ENCODE results near the gene MUC22. TPM values are rescaled to one million over a fixed set of nuclear protein-coding genes. Genes with fewer than 3 reads are reported as not detected.

Gene MUC22
- total and polyA plus RNA-seq, 2 experiments from 2014 or later = 0.03 TPM; not detected in 1

GRCh38 chr6:30979141-30979540 is 31.1 kb upstream of the MUC22 start:
- H3K4me1 ChIP-seq (ENCODE audit: insufficient read depth) = peaks cover 4% of the 10 kb centered on the region
- no peak overlapping the region for H3K4me2 ChIP-seq
- no peaks in the 10 kb centered on the region for H3K79me2 ChIP-seq
- no peaks in the 10 kb centered on the region for H3K9me3 ChIP-seq (ENCODE audit: low read depth)
- H2AFZ ChIP-seq = no peak overlapping the region
- no peaks in the 10 kb centered on the region for H4K20me1 ChIP-seq (ENCODE audit: insufficient read depth, poor library complexity, severe bottlenecking)
- no peak for DNase-seq (ENCODE audit: low spot score)
- WGBS (ENCODE audit: low lambda C conversion rate, missing lambda C conversion rate) = 54% methylated on average over 1 of the region's 1 CpG
- no peaks in the 10 kb centered on the region for H3K27me3 ChIP-seq
- no peaks in the 10 kb centered on the region for H3K9me2 ChIP-seq (replicated peaks; ENCODE audit: insufficient read depth)
- no peak overlapping the region for H3K27ac ChIP-seq
- no peak overlapping the region for H3K4me3 ChIP-seq
- TF ChIP-seq EZH2 (IDR thresholded peaks at IDR 0.05; ENCODE audit: borderline replicate concordance) = no peak
- TF ChIP-seq EZH2phosphoT487 (IDR thresholded peaks at IDR 0.05; ENCODE audit: low read depth, severe bottlenecking, unreplicated experiment) = no peak
- TF ChIP-seq CTCF (IDR thresholded peaks at IDR 0.05; ENCODE audit: poor library complexity) = no peak
- H3K36me3 ChIP-seq (replicated peaks; ENCODE audit: insufficient read depth, low read depth) = no peaks in the 10 kb centered on the region

GRCh38 chr6:30979690-30980089 is 30.6 kb upstream of the MUC22 start:
- DNase-seq (ENCODE audit: low spot score) = no peak
- WGBS (ENCODE audit: low lambda C conversion rate, missing lambda C conversion rate) = 76% methylated on average over 4 of the region's 4 CpGs
- Histone ChIP-seq H3K9me2 (replicated peaks; ENCODE audit: insufficient read depth) (no peaks in the 10 kb centered on the region), H3K27me3 (no peaks in the 10 kb centered on the region), H3K4me3 (no peak overlapping the region), H3K4me2 (no peak overlapping the region), H4K20me1 (ENCODE audit: insufficient read depth, poor library complexity, severe bottlenecking) (no peaks in the 10 kb centered on the region), H3K9me3 (ENCODE audit: low read depth) (no peaks in the 10 kb centered on the region), H3K4me1 (ENCODE audit: insufficient read depth) (peaks cover 4% of the 10 kb centered on the region), H3K36me3 (replicated peaks; ENCODE audit: insufficient read depth, low read depth) (no peaks in the 10 kb centered on the region), H2AFZ (no peak overlapping the region), H3K27ac (no peak overlapping the region), H3K79me2 (no peaks in the 10 kb centered on the region)
- no peak for TF ChIP-seq EZH2phosphoT487 (IDR thresholded peaks at IDR 0.05; ENCODE audit: low read depth, severe bottlenecking, unreplicated experiment)
- TF ChIP-seq CTCF (IDR thresholded peaks at IDR 0.05; ENCODE audit: poor library complexity) = no peak
- no peak for TF ChIP-seq EZH2 (IDR thresholded peaks at IDR 0.05; ENCODE audit: borderline replicate concordance)

- Histone ChIP-seq H3K79me2 (no peaks in the 10 kb centered on the region), H3K4me3 (no peak overlapping the region), H3K27me3 (no peaks in the 10 kb centered on the region), H3K4me2 (peak overlapping the region; percentile 71), H4K20me1 (ENCODE audit: insufficient read depth, poor library complexity, severe bottlenecking) (no peaks in the 10 kb centered on the region), H3K36me3 (replicated peaks; ENCODE audit: insufficient read depth, low read depth) (no peaks in the 10 kb centered on the region), H3K9me2 (replicated peaks; ENCODE audit: insufficient read depth) (no peaks in the 10 kb centered on the region), H2AFZ (peak overlapping the region; percentile 37), H3K9me3 (ENCODE audit: low read depth) (no peaks in the 10 kb centered on the region), H3K4me1 (ENCODE audit: insufficient read depth) (peaks cover 4% of the 10 kb centered on the region), H3K27ac (no peak overlapping the region)
- TF ChIP-seq CTCF (IDR thresholded peaks at IDR 0.05; ENCODE audit: poor library complexity) (no peak), EZH2phosphoT487 (IDR thresholded peaks at IDR 0.05; ENCODE audit: low read depth, severe bottlenecking, unreplicated experiment) (no peak), EZH2 (IDR thresholded peaks at IDR 0.05; ENCODE audit: borderline replicate concordance) (no peak)
- WGBS (ENCODE audit: low lambda C conversion rate, missing lambda C conversion rate) = 22% methylated on average over 13 of the region's 13 CpGs
- peak; percentile 53 for DNase-seq (ENCODE audit: low spot score)
These were observed 28.1 kb upstream of the MUC22 start for GRCh38 chr6:30981942-30982772.
